HEK293 (cell line): ENCODE data around the gene ZNF787.

Source experiments
- BCL11A ChIP-seq: fragments of 450-650 bp; formaldehyde crosslinking; IDR thresholded peaks from 2 replicates; pipeline ENCODE4 v1.5.1; 2016; ENCODE audit warnings: low read depth, missing biosample characterization, missing genetic modification characterization
- HOXD13 ChIP-seq: sonication (generic); formaldehyde crosslinking; IDR thresholded peaks from 2 replicates; pipeline ENCODE4 v1.8.0; 2022; ENCODE audit warnings: missing genetic modification reagents, borderline replicate concordance
- RBAK ChIP-seq: fragments of 450-650 bp; formaldehyde crosslinking; IDR thresholded peaks from 2 replicates; pipeline ENCODE4 v1.5.1; 2016; ENCODE audit warnings: missing biosample characterization, missing genetic modification characterization
- SP2 ChIP-seq: fragments of 450-650 bp; formaldehyde crosslinking; IDR thresholded peaks from 2 replicates; pipeline ENCODE4 v1.5.1; 2016; ENCODE audit warnings: missing biosample characterization, missing genetic modification characterization
- ZBTB20 ChIP-seq: fragments of 450-650 bp; formaldehyde crosslinking; IDR thresholded peaks from 2 replicates; pipeline ENCODE4 v1.5.1; 2016; ENCODE audit warnings: missing biosample characterization, missing genetic modification characterization
- ZBTB48 ChIP-seq: fragments of 450-650 bp; formaldehyde crosslinking; IDR thresholded peaks from 2 replicates; pipeline ENCODE4 v1.5.1; 2016; ENCODE audit warnings: missing biosample characterization, missing genetic modification characterization
- ZBTB8A ChIP-seq: fragments of 450-650 bp; formaldehyde crosslinking; IDR thresholded peaks from 2 replicates; pipeline ENCODE4 v1.5.1; 2016; ENCODE audit warnings: missing biosample characterization, missing genetic modification characterization
- ZEB2 ChIP-seq: fragments of 450-650 bp; formaldehyde crosslinking; IDR thresholded peaks from 2 replicates; pipeline ENCODE4 v1.5.1; 2016; ENCODE audit warnings: missing biosample characterization, missing genetic modification characterization
- ZNF112 ChIP-seq: fragments of 450-650 bp; formaldehyde crosslinking; IDR thresholded peaks from 2 replicates; pipeline ENCODE4 v1.5.0; 2017; ENCODE audit warnings: missing biosample characterization, missing genetic modification characterization
- ZNF121 ChIP-seq: fragments of 450-650 bp; formaldehyde crosslinking; IDR thresholded peaks from 2 replicates; pipeline ENCODE4 v1.5.1; 2016; ENCODE audit warnings: missing biosample characterization, missing genetic modification characterization
- ZNF157 ChIP-seq: fragments of 450-650 bp; formaldehyde crosslinking; IDR thresholded peaks from 2 replicates; pipeline ENCODE4 v1.5.1; 2016; ENCODE audit warnings: missing biosample characterization, missing genetic modification characterization
- ZNF16 ChIP-seq: fragments of 450-650 bp; formaldehyde crosslinking; IDR thresholded peaks from 2 replicates; pipeline ENCODE4 v1.5.1; 2016; ENCODE audit warnings: low read depth, missing biosample characterization, missing genetic modification characterization
- ZNF24 ChIP-seq: fragments of 450-650 bp; formaldehyde crosslinking; IDR thresholded peaks from 2 replicates; pipeline ENCODE4 v1.5.1; 2016; ENCODE audit warnings: missing biosample characterization, missing genetic modification characterization
- ZNF292 ChIP-seq: fragments of 450-650 bp; formaldehyde crosslinking; IDR thresholded peaks from 2 replicates; pipeline ENCODE4 v1.5.1; 2016; ENCODE audit warnings: low read depth, missing biosample characterization, missing genetic modification characterization, borderline replicate concordance
- ZNF311 ChIP-seq: fragments of 450-650 bp; formaldehyde crosslinking; IDR thresholded peaks from 2 replicates; pipeline ENCODE4 v1.5.1; 2017; ENCODE audit warnings: missing biosample characterization, missing genetic modification characterization, borderline replicate concordance
- ZNF354C ChIP-seq: fragments of 450-650 bp; formaldehyde crosslinking; IDR thresholded peaks from 2 replicates; pipeline ENCODE4 v1.5.1; 2016; ENCODE audit warnings: missing biosample characterization, missing genetic modification characterization, low read depth, borderline replicate concordance
- ZNF37A ChIP-seq: fragments of 450-650 bp; IDR thresholded peaks from 2 replicates; pipeline ENCODE4 v1.5.1; 2018; ENCODE audit warnings: missing biosample characterization, missing genetic modification characterization
- ZNF394 ChIP-seq: fragments of 450-650 bp; formaldehyde crosslinking; IDR thresholded peaks from 2 replicates; pipeline ENCODE4 v1.5.1; 2016; ENCODE audit warnings: missing biosample characterization, missing genetic modification characterization, mild to moderate bottlenecking, moderate library complexity, borderline replicate concordance
- ZNF404 ChIP-seq: fragments of 450-650 bp; formaldehyde crosslinking; IDR thresholded peaks from 2 replicates; pipeline ENCODE4 v1.5.1; 2017; ENCODE audit warnings: missing biosample characterization, missing genetic modification characterization
- ZNF473 ChIP-seq: fragments of 450-650 bp; formaldehyde crosslinking; IDR thresholded peaks from 2 replicates; pipeline ENCODE4 v1.5.1; 2017; ENCODE audit warnings: missing biosample characterization, missing genetic modification characterization
- ZNF530 ChIP-seq: fragments of 450-650 bp; formaldehyde crosslinking; IDR thresholded peaks from 2 replicates; pipeline ENCODE4 v1.5.1; 2016; ENCODE audit warnings: low read depth, missing biosample characterization, missing genetic modification characterization
- ZNF558 ChIP-seq: fragments of 450-650 bp; formaldehyde crosslinking; IDR thresholded peaks from 2 replicates; pipeline ENCODE4 v1.5.1; 2016; ENCODE audit warnings: missing biosample characterization, missing genetic modification characterization
- ZNF560 ChIP-seq: fragments of 450-650 bp; formaldehyde crosslinking; IDR thresholded peaks from 2 replicates; pipeline ENCODE4 v1.5.1; 2017; ENCODE audit warnings: missing biosample characterization, missing genetic modification characterization, borderline replicate concordance
- ZNF585B ChIP-seq: fragments of 450-650 bp; formaldehyde crosslinking; IDR thresholded peaks from 2 replicates; pipeline ENCODE4 v1.5.1; 2016; ENCODE audit warnings: missing biosample characterization, missing genetic modification characterization
- ZNF621 ChIP-seq: fragments of 450-650 bp; formaldehyde crosslinking; IDR thresholded peaks from 2 replicates; pipeline ENCODE4 v1.5.1; 2017; ENCODE audit warnings: missing biosample characterization, missing genetic modification characterization
- ZNF660 ChIP-seq: fragments of 450-650 bp; IDR thresholded peaks from 2 replicates; pipeline ENCODE4 v1.5.1; 2018; ENCODE audit warnings: missing biosample characterization, mild to moderate bottlenecking, missing genetic modification characterization
- ZNF776 ChIP-seq: fragments of 450-650 bp; formaldehyde crosslinking; IDR thresholded peaks from 2 replicates; pipeline ENCODE4 v1.5.0; 2017; ENCODE audit warnings: missing biosample characterization, missing genetic modification characterization, borderline replicate concordance
- ZNF843 ChIP-seq: fragments of 450-650 bp; formaldehyde crosslinking; IDR thresholded peaks from 2 replicates; pipeline ENCODE4 v1.5.1; 2016; ENCODE audit warnings: missing biosample characterization, missing genetic modification characterization
- ZXDB ChIP-seq: fragments of 450-650 bp; formaldehyde crosslinking; IDR thresholded peaks from 2 replicates; pipeline ENCODE4 v1.5.1; 2016; ENCODE audit warnings: missing biosample characterization, missing genetic modification characterization
- TF ChIP-seq, protein P1 (sequence below): fragments of 450-650 bp; formaldehyde crosslinking; IDR thresholded peaks from 2 replicates; pipeline ENCODE4 v1.5.1; 2016; ENCODE audit warnings: missing biosample characterization, missing genetic modification characterization
- TF ChIP-seq, protein P2 (sequence below): sonication (generic); formaldehyde crosslinking; IDR thresholded peaks from 2 replicates; pipeline ENCODE4 v1.8.1; 2022; ENCODE audit warnings: mild to moderate bottlenecking, moderate library complexity, missing genetic modification reagents
- TF ChIP-seq, protein P3 (sequence below): fragments of 450-650 bp; formaldehyde crosslinking; IDR thresholded peaks from 2 replicates; pipeline ENCODE4 v1.5.1; 2017; ENCODE audit warnings: missing biosample characterization, missing genetic modification characterization
- TF ChIP-seq, protein P4 (sequence below): fragments of 450-650 bp; formaldehyde crosslinking; IDR thresholded peaks from 2 replicates; pipeline ENCODE4 v1.5.1; 2017; ENCODE audit warnings: missing biosample characterization, missing genetic modification characterization
- TF ChIP-seq, protein P5 (sequence below): fragments of 450-650 bp; formaldehyde crosslinking; IDR thresholded peaks from 2 replicates; pipeline ENCODE4 v1.5.1; 2017; ENCODE audit warnings: missing biosample characterization, missing genetic modification characterization

ZNF787 gene

DNA sequence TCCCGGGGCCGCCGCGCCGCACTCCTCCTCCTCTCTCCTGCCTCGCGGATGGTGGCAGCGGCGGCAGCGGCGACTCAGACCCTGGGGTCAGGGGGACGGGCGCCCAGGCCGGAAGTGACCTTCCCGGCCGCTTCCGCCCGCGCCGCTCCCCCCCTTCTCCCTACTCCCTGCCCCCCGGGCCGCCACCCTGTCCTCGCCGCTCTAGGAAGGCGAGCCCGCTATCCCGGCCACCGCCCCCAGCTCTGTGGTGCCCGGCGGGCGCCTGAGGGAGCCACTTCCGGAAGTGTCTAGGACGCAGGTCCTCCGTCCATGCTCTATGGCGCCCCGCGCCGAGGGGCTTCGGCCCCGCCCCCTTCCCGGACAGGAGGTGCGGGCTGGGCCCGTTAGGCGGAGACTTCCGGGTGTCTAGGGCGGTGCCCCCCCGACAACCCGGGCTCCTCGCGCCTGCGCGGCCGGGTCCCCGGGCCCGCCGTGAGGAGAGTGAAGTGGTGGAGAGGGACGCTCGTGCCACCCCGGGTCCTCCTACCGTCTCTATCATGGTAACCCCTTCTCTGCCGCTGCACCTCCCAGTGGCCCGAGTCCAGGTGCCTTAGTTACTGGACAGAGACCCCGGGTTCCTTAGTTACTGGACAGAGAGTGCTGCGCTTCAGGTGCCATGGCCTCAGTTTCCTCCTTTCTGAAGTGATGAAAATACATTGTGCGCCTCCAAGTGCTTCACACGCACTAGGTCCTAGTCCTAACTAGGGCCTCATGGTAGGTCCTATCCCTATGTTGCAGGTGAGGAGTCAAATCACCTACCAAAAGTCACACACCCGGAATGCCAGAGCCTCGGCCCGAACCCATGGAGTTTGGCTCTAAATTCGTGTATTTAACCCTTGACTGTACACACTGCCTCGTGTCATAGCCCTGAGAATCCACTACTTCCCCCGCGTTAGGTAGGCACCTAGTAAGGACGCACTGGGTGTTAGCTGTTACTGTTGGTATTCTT is at the start of gene ZNF787 (continued):
- TF ChIP-seq ZNF621 (tag by site-specific recombination): no peak
- TF ChIP-seq, protein P1, sequence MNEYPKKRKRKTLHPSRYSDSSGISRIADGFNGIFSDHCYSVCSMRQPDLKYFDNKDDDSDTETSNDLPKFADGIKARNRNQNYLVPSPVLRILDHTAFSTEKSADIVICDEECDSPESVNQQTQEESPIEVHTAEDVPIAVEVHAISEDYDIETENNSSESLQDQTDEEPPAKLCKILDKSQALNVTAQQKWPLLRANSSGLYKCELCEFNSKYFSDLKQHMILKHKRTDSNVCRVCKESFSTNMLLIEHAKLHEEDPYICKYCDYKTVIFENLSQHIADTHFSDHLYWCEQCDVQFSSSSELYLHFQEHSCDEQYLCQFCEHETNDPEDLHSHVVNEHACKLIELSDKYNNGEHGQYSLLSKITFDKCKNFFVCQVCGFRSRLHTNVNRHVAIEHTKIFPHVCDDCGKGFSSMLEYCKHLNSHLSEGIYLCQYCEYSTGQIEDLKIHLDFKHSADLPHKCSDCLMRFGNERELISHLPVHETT (tag by site-specific recombination): peak; percentile 79; the same call in 1 of the 2 replicates
- no peak for TF ChIP-seq ZBTB48 (tag by site-specific recombination)
- no peak for TF ChIP-seq ZNF37A (tag by site-specific recombination)
- peak; percentile 16; the same call in 1 of the 2 replicates for TF ChIP-seq ZBTB20 (tag by site-specific recombination)
- no peak for TF ChIP-seq ZNF776 (tag by site-specific recombination)
- TF ChIP-seq ZNF660 (tag by site-specific recombination): peak; percentile 89
- no peak for TF ChIP-seq ZNF157
- no peak for TF ChIP-seq ZNF354C
- no peak for TF ChIP-seq ZNF16
- TF ChIP-seq ZNF560: no peak
- no peak for TF ChIP-seq HOXD13 (CRISPR knock-in tag)
- TF ChIP-seq ZNF843 (tag by site-specific recombination): peak; percentile 59
- TF ChIP-seq ZNF558: no peak
- peak; percentile 80 for TF ChIP-seq ZBTB8A (tag by site-specific recombination)
- TF ChIP-seq, protein P2, sequence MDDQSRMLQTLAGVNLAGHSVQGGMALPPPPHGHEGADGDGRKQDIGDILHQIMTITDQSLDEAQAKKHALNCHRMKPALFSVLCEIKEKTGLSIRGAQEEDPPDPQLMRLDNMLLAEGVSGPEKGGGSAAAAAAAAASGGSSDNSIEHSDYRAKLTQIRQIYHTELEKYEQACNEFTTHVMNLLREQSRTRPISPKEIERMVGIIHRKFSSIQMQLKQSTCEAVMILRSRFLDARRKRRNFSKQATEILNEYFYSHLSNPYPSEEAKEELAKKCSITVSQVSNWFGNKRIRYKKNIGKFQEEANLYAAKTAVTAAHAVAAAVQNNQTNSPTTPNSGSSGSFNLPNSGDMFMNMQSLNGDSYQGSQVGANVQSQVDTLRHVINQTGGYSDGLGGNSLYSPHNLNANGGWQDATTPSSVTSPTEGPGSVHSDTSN (CRISPR knock-in tag): no peak
- peak; percentile 90 for TF ChIP-seq ZXDB
- no peak for TF ChIP-seq ZNF530
- TF ChIP-seq, protein P3, sequence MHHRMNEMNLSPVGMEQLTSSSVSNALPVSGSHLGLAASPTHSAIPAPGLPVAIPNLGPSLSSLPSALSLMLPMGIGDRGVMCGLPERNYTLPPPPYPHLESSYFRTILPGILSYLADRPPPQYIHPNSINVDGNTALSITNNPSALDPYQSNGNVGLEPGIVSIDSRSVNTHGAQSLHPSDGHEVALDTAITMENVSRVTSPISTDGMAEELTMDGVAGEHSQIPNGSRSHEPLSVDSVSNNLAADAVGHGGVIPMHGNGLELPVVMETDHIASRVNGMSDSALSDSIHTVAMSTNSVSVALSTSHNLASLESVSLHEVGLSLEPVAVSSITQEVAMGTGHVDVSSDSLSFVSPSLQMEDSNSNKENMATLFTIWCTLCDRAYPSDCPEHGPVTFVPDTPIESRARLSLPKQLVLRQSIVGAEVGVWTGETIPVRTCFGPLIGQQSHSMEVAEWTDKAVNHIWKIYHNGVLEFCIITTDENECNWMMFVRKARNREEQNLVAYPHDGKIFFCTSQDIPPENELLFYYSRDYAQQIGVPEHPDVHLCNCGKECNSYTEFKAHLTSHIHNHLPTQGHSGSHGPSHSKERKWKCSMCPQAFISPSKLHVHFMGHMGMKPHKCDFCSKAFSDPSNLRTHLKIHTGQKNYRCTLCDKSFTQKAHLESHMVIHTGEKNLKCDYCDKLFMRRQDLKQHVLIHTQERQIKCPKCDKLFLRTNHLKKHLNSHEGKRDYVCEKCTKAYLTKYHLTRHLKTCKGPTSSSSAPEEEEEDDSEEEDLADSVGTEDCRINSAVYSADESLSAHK (tag by site-specific recombination): 0 out of 2 replicates have a peak, but pooled peaks have one; percentile 37
- peak; percentile 88 for TF ChIP-seq SP2 (tag by site-specific recombination)
- peak; percentile 87 for TF ChIP-seq ZEB2 (tag by site-specific recombination)
- no peak for TF ChIP-seq ZNF24 (tag by site-specific recombination)
- peak; percentile 52; the same call in 1 of the 2 replicates for TF ChIP-seq ZNF394 (tag by site-specific recombination)
- no peak for TF ChIP-seq ZNF473 (tag by site-specific recombination)
- TF ChIP-seq, protein P4, sequence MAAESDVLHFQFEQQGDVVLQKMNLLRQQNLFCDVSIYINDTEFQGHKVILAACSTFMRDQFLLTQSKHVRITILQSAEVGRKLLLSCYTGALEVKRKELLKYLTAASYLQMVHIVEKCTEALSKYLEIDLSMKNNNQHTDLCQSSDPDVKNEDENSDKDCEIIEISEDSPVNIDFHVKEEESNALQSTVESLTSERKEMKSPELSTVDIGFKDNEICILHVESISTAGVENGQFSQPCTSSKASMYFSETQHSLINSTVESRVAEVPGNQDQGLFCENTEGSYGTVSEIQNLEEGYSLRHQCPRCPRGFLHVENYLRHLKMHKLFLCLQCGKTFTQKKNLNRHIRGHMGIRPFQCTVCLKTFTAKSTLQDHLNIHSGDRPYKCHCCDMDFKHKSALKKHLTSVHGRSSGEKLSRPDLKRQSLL: 0 out of 2 replicates have a peak, but pooled peaks have one; percentile 27
- no peak for TF ChIP-seq ZNF404
- TF ChIP-seq ZNF112 (tag by site-specific recombination): no peak
- no peak for TF ChIP-seq ZNF121 (tag by site-specific recombination)
- no peak for TF ChIP-seq ZNF311 (tag by site-specific recombination)
- TF ChIP-seq ZNF292 (tag by site-specific recombination): no peak
- peak; percentile 81 for TF ChIP-seq BCL11A
- TF ChIP-seq, protein P5, sequence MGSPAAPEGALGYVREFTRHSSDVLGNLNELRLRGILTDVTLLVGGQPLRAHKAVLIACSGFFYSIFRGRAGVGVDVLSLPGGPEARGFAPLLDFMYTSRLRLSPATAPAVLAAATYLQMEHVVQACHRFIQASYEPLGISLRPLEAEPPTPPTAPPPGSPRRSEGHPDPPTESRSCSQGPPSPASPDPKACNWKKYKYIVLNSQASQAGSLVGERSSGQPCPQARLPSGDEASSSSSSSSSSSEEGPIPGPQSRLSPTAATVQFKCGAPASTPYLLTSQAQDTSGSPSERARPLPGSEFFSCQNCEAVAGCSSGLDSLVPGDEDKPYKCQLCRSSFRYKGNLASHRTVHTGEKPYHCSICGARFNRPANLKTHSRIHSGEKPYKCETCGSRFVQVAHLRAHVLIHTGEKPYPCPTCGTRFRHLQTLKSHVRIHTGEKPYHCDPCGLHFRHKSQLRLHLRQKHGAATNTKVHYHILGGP (tag by site-specific recombination): no peak
- TF ChIP-seq ZNF585B (tag by site-specific recombination): no peak
- TF ChIP-seq RBAK (tag by site-specific recombination): no peak
